Measurements from ENCODE around the gene AURKA. TPM values are rescaled to one million over a fixed set of nuclear protein-coding genes. Genes with fewer than 3 reads are reported as not detected.
"Not testable (repeated sequence)": the region's sequence is repeated elsewhere in the genome, so short reads cannot be mapped to it uniquely, and the experiment has no call there.

The AURKA gene
- total and polyA plus RNA-seq, 5 experiments from 2014 or later: 0.19 to 1.3 (median 0.50) TPM

GRCh38 chr20:56420940-56421688, 29.1 kb upstream of the AURKA start:
- DNase-seq (peak in 1 of 10 donors; percentile 17), ATAC-seq (no peak)
- Mint-ChIP-seq H3K4me1 (peaks cover 46 to 85% (median 70%) of the 10 kb centered on the region in 4 donors), H3K4me3 (peak overlapping the region; percentile 46 to 77 (median 66)), H3K27me3 (no peaks in the 10 kb centered on the region), H3K27ac (peak overlapping the region; percentile 92 to 99 (median 98)), H3K9me3 (no peaks in the 10 kb centered on the region), H3K36me3 (peaks cover 0 to 10% (median 0%) of the 10 kb centered on the region in 3 donors)
- POLR2A ChIA-PET: interaction anchor here (0.6 to 4.0 kb wide), 5 partner anchors 8 to 310 kb away, joined by 4 to 34 read pairs (median 7); partner anchors contain the start of genes AURKA, CASS4 and CSTF1

GRCh38 chr20:56420028-56420427, 28.0 kb upstream of the AURKA start:
- H3K4me1 Mint-ChIP-seq: peaks cover 44 to 86% (median 74%) of the 10 kb centered on the region in 4 donors
- H3K27ac Mint-ChIP-seq: peak overlapping the region; percentile 94 to 99 (median 98)
- peaks cover 0 to 10% (median 0%) of the 10 kb centered on the region in 3 donors for H3K36me3 Mint-ChIP-seq
- no peak for ATAC-seq
- POLR2A ChIA-PET: interaction anchor here (0.6 to 4.0 kb wide), 5 partner anchors 8 to 38 kb away, joined by 7 to 34 read pairs (median 16); partner anchors contain the start of genes AURKA, CASS4 and CSTF1
- no peaks in the 10 kb centered on the region for H3K9me3 Mint-ChIP-seq
- peak overlapping the region in 1 of 10 donors; percentile 14 for H3K4me3 Mint-ChIP-seq
- DNase-seq: no peak
- no peaks in the 10 kb centered on the region for H3K27me3 Mint-ChIP-seq

GRCh38 chr20:56418385-56418861, 26.4 kb upstream of the AURKA start:
- POLR2A ChIA-PET: interaction anchor here (1.0 to 3.3 kb wide), 10 partner anchors 11 to 92 kb away, joined by 3 to 20 read pairs (median 5); partner anchors contain the start of genes AURKA, CSTF1 and RTF2
- peaks cover 52 to 91% (median 85%) of the 10 kb centered on the region in 4 donors for H3K4me1 Mint-ChIP-seq
- H3K4me3 Mint-ChIP-seq: peak overlapping the region; percentile 68 to 89 (median 84)
- ATAC-seq (peak; percentile 71 to 74), DNase-seq (peak in 6 of 10 donors; percentile 39 to 78 (median 50))
- no peaks in the 10 kb centered on the region for H3K27me3 Mint-ChIP-seq
- peaks cover 0 to 7% (median 4%) of the 10 kb centered on the region in 3 donors for H3K36me3 Mint-ChIP-seq
- peak overlapping the region; percentile 94 to 99 (median 98) for H3K27ac Mint-ChIP-seq
- H3K9me3 Mint-ChIP-seq: no peaks in the 10 kb centered on the region

GRCh38 chr20:56417911-56418310, 25.9 kb upstream of the AURKA start:
- H3K4me1 Mint-ChIP-seq: peaks cover 52 to 92% (median 86%) of the 10 kb centered on the region in 4 donors
- POLR2A ChIA-PET: interaction anchor here (0.5 to 3.3 kb wide), 11 partner anchors 11 to 92 kb away, joined by 3 to 20 read pairs (median 5); partner anchors contain the start of genes AURKA, CSTF1 and RTF2
- H3K27ac Mint-ChIP-seq: peak overlapping the region; percentile 94 to 99 (median 98)
- peaks cover 0 to 7% (median 4%) of the 10 kb centered on the region in 3 donors for H3K36me3 Mint-ChIP-seq
- no peak for DNase-seq
- no peaks in the 10 kb centered on the region for H3K27me3 Mint-ChIP-seq
- no peak for ATAC-seq
- H3K9me3 Mint-ChIP-seq: no peaks in the 10 kb centered on the region
- H3K4me3 Mint-ChIP-seq: peak overlapping the region; percentile 68 to 89 (median 84)

- ATAC-seq: no peak
- Mint-ChIP-seq H3K27ac (peak overlapping the region; percentile 94 to 99 (median 98)), H3K4me1 (peaks cover 53 to 92% (median 86%) of the 10 kb centered on the region in 4 donors), H3K9me3 (no peaks in the 10 kb centered on the region), H3K36me3 (peaks cover 0 to 7% (median 4%) of the 10 kb centered on the region in 3 donors), H3K4me3 (peak overlapping the region; percentile 68 to 89 (median 84)), H3K27me3 (no peaks in the 10 kb centered on the region)
- POLR2A ChIA-PET: interaction anchor here (0.5 to 3.3 kb wide), 10 partner anchors 11 to 93 kb away, joined by 3 to 20 read pairs (median 5); partner anchors contain the start of genes AURKA, CSTF1 and RTF2
- DNase-seq: no peak
Observed at GRCh38 chr20:56417402-56417801, 25.4 kb upstream of the AURKA start.

- H3K27ac Mint-ChIP-seq: peak overlapping the region; percentile 90 to 99 (median 97)
- H3K4me1 Mint-ChIP-seq: peaks cover 46 to 89% (median 83%) of the 10 kb centered on the region in 4 donors
- H3K36me3 Mint-ChIP-seq: peaks cover 0 to 4% (median 4%) of the 10 kb centered on the region in 3 donors
- DNase-seq: peak in 6 of 10 donors; percentile 26 to 73 (median 49)
- H3K27me3 Mint-ChIP-seq: no peaks in the 10 kb centered on the region
- no peaks in the 10 kb centered on the region for H3K9me3 Mint-ChIP-seq
- peak overlapping the region; percentile 65 to 94 (median 91) for H3K4me3 Mint-ChIP-seq
- POLR2A ChIA-PET: interaction anchor here (0.7 to 2.2 kb wide), 7 partner anchors 9 to 1204 kb away, joined by 3 to 8 read pairs (median 3); partner anchors contain the start of genes AURKA and RTF2
- peak in 1 of 2 donors; percentile 35 for ATAC-seq
Observed at GRCh38 chr20:56414842-56415765, 23.1 kb upstream of the AURKA start.

GRCh38 chr20:56412949-56413348, 20.9 kb upstream of the AURKA start:
- POLR2A ChIA-PET: interaction anchor here (0.6 to 3.2 kb wide), 11 partner anchors 9 to 56 kb away, joined by 3 to 34 read pairs (median 10); partner anchors contain the start of genes AURKA, CSTF1 and RTF2
- Mint-ChIP-seq H3K27ac (peak overlapping the region; percentile 94 to 99 (median 98)), H3K9me3 (no peaks in the 10 kb centered on the region), H3K27me3 (no peaks in the 10 kb centered on the region), H3K36me3 (peaks cover 0 to 7% (median 4%) of the 10 kb centered on the region in 3 donors), H3K4me1 (peaks cover 37 to 74% (median 72%) of the 10 kb centered on the region in 4 donors), H3K4me3 (peak overlapping the region; percentile 88 to 98 (median 94))
- ATAC-seq: no peak
- peak in 1 of 10 donors; percentile 19 for DNase-seq

GRCh38 chr20:56412473-56412790, 20.4 kb upstream of the AURKA start:
- ATAC-seq (no peak), DNase-seq (no peak)
- H3K9me3 Mint-ChIP-seq: no peaks in the 10 kb centered on the region
- H3K27ac Mint-ChIP-seq: peak overlapping the region; percentile 94 to 99 (median 98)
- peaks cover 31 to 68% (median 67%) of the 10 kb centered on the region in 4 donors for H3K4me1 Mint-ChIP-seq
- H3K4me3 Mint-ChIP-seq: peak overlapping the region; percentile 88 to 98 (median 94)
- H3K36me3 Mint-ChIP-seq: peaks cover 0 to 12% (median 4%) of the 10 kb centered on the region in 3 donors
- no peaks in the 10 kb centered on the region for H3K27me3 Mint-ChIP-seq
- POLR2A ChIA-PET: interaction anchor here (1.0 to 3.2 kb wide), 14 partner anchors 10 to 59 kb away, joined by 3 to 34 read pairs (median 4); partner anchors contain the start of genes AURKA, CSTF1, FAM210B and RTF2

- H3K4me1 Mint-ChIP-seq: peaks cover 26 to 63% (median 62%) of the 10 kb centered on the region in 4 donors
- POLR2A ChIA-PET: interaction anchor here (1.0 to 3.2 kb wide), 13 partner anchors 10 to 60 kb away, joined by 3 to 34 read pairs (median 4); partner anchors contain the start of genes AURKA, CSTF1, FAM210B and RTF2
- no peaks in the 10 kb centered on the region for H3K9me3 Mint-ChIP-seq
Observed at GRCh38 chr20:56411759-56412472, 19.9 kb upstream of the AURKA start, which contains the start of gene CASS4. TSS of gene CASS4 (plus strand) at chr20:56412260. CDS start at chr20:56412459, 199 bp downstream.

GRCh38 chr20:56411287-56411686, 19.3 kb upstream of the AURKA start:
- H3K9me3 Mint-ChIP-seq: not testable (repeated sequence)

More at GRCh38 chr20:56411759-56412472, 19.9 kb upstream of the AURKA start, which contains the start of gene CASS4:
- ATAC-seq (peak; percentile 86 to 87), DNase-seq (peak in 8 of 10 donors; percentile 36 to 79 (median 64))
- H3K27me3 Mint-ChIP-seq: no peaks in the 10 kb centered on the region
- peak within 1 kb of the TSS; percentile 88 to 98 (median 94) for H3K4me3 Mint-ChIP-seq
- peaks cover 0 to 15% (median 4%) of the 10 kb centered on the region in 3 donors for H3K36me3 Mint-ChIP-seq
- H3K27ac Mint-ChIP-seq: peak within 1 kb of the TSS; percentile 94 to 99 (median 98)

More at GRCh38 chr20:56411287-56411686, 19.3 kb upstream of the AURKA start:
- not testable (repeated sequence) for H3K27me3 Mint-ChIP-seq, DNase-seq, ATAC-seq
- POLR2A ChIA-PET: interaction anchor here (1.0 to 3.2 kb wide), 10 partner anchors 11 to 61 kb away, joined by 3 to 34 read pairs (median 10); partner anchors contain the start of genes AURKA, CSTF1, FAM210B and RTF2
- peaks cover 0 to 21% (median 4%) of the 10 kb centered on the region in 3 donors for H3K36me3 Mint-ChIP-seq
- peak overlapping the region; percentile 94 to 99 (median 98) for H3K27ac Mint-ChIP-seq
- H3K4me3 Mint-ChIP-seq: peak overlapping the region; percentile 88 to 98 (median 94)
- peaks cover 21 to 57% (median 56%) of the 10 kb centered on the region in 4 donors for H3K4me1 Mint-ChIP-seq
